ENCODE results near the gene PPP6R2. TPM values are rescaled to one million over a fixed set of nuclear protein-coding genes. Genes with fewer than 3 reads are reported as not detected.
A peak's percentile ranks its signal among the peaks of the same experiment; 100 is the strongest.

PPP6R2 gene
- polyA plus RNA-seq, 3 donors, result 9.1 to 74.5 (median 10.3) TPM

DNA sequence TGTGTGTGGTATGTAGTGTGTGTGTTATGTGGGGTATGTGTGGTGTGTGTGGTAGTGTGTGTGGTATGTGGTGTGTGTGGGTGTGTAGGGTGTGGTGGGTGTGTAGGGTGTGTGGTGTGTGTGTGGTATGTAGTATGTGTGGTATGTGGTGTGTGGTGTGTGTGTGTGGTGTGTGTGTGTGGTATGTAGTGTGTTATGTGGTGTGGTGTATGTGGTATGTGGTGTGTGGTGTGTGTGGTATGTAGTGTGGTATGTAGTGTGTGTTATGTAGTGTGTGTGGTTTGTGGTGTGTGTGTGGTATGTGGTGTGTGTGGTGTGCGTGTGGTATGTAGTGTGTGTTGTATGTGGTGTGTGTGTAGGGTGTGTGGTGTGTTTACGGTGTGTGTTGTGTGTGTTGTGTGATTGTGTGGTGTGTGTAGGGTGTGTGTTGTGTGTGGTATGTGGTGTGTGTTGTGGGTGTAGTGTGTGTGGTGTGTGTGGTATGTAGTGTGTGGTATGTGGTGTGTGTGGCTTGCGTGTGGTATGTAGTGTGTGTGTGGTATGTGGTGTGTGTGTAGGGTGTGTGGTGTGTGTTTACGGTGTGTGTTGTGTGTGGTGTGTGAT lies 4.2 kb upstream of the PPP6R2 start:
- Histone ChIP-seq H3K4me1 (ENCODE audit: control insufficient read depth in 1 of 2, insufficient read depth in 2 of 2, low read length in 2 of 2) (peaks cover 12 to 14% of the 10 kb centered on the region in 2 donors), H3K79me2 (ENCODE audit: insufficient read depth, low read length) (peaks cover 9% of the 10 kb centered on the region), H3K27me3 (ENCODE audit: control insufficient read depth in 2 of 2, insufficient read depth in 2 of 2, low read length in 2 of 2) (no peaks in the 10 kb centered on the region), H3K9me3 (replicated peaks in 1 of 2; ENCODE audit: control insufficient read depth in 1 of 2, insufficient read depth in 1 of 2, low read length in 2 of 2) (no peaks in the 10 kb centered on the region), H3K4me2 (replicated peaks; ENCODE audit: extremely low read depth, low read length, poor library complexity, severe bottlenecking) (no peak overlapping the region), H3K4me3 (replicated peaks in 1 of 3; ENCODE audit: low read depth in 2 of 3, low read length in 3 of 3) (no peak overlapping the region), H4K20me1 (ENCODE audit: insufficient read depth, low read length) (no peaks in the 10 kb centered on the region), H2AFZ (ENCODE audit: insufficient read depth, low read depth, low read length, poor library complexity, severe bottlenecking) (no peak overlapping the region), H3K27ac (ENCODE audit: low read depth in 1 of 2, low read length in 2 of 2) (no peak overlapping the region), H3K9ac (ENCODE audit: insufficient read depth, low read length, poor library complexity, severe bottlenecking) (no peak overlapping the region), H3K36me3 (replicated peaks in 1 of 2; ENCODE audit: control insufficient read depth in 1 of 2, insufficient read depth in 2 of 2, low read length in 2 of 2) (no peaks in the 10 kb centered on the region)
- intact Hi-C loops (cut with micrococcal nuclease), result no loop called here
- H3K9me3 Mint-ChIP-seq, result no peaks in the 10 kb centered on the region
- H3K4me1 Mint-ChIP-seq, result peaks cover 9% of the 10 kb centered on the region
- H3K36me3 Mint-ChIP-seq, result no peaks in the 10 kb centered on the region
- peaks cover 2 to 4% (median 4%) of the 10 kb centered on the region in 3 donors for H3K27me3 Mint-ChIP-seq (ENCODE audit: low read depth in 3 of 3)
- no peak overlapping the region for H3K27ac Mint-ChIP-seq
- TF ChIP-seq, protein P1, sequence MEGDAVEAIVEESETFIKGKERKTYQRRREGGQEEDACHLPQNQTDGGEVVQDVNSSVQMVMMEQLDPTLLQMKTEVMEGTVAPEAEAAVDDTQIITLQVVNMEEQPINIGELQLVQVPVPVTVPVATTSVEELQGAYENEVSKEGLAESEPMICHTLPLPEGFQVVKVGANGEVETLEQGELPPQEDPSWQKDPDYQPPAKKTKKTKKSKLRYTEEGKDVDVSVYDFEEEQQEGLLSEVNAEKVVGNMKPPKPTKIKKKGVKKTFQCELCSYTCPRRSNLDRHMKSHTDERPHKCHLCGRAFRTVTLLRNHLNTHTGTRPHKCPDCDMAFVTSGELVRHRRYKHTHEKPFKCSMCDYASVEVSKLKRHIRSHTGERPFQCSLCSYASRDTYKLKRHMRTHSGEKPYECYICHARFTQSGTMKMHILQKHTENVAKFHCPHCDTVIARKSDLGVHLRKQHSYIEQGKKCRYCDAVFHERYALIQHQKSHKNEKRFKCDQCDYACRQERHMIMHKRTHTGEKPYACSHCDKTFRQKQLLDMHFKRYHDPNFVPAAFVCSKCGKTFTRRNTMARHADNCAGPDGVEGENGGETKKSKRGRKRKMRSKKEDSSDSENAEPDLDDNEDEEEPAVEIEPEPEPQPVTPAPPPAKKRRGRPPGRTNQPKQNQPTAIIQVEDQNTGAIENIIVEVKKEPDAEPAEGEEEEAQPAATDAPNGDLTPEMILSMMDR (IDR thresholded peaks at IDR 0.05), result no peak
- DNase-seq, result no peak
- H3K4me3 Mint-ChIP-seq, result no peak overlapping the region
- 98% methylated on average over 4 of the region's 4 CpGs for WGBS (ENCODE audit: insufficient coverage)

- no peaks in the 10 kb centered on the region for H4K20me1 ChIP-seq (ENCODE audit: insufficient read depth, low read length)
- intact Hi-C loops (cut with micrococcal nuclease), result loop anchor here in 1 of 2 donors (5.0 kb wide), 1 partner anchor 63 kb away; no protein-coding TSS in a partner anchor
- H3K4me1 Mint-ChIP-seq, result peaks cover 9% of the 10 kb centered on the region
- H3K79me2 ChIP-seq (ENCODE audit: insufficient read depth, low read length), result peaks cover 9% of the 10 kb centered on the region
- H3K27ac ChIP-seq (ENCODE audit: low read depth in 1 of 2, low read length in 2 of 2), result no peak overlapping the region
- no peaks in the 10 kb centered on the region for H3K27me3 ChIP-seq (ENCODE audit: control insufficient read depth in 2 of 2, insufficient read depth in 2 of 2, low read length in 2 of 2)
- 81% methylated on average over 7 of the region's 12 CpGs for WGBS (ENCODE audit: insufficient coverage)
- TF ChIP-seq, protein P1 (IDR thresholded peaks at IDR 0.05), result no peak
- H3K9me3 ChIP-seq (replicated peaks in 1 of 2; ENCODE audit: control insufficient read depth in 1 of 2, insufficient read depth in 1 of 2, low read length in 2 of 2), result no peaks in the 10 kb centered on the region
- H3K4me3 ChIP-seq (replicated peaks in 1 of 3; ENCODE audit: low read depth in 2 of 3, low read length in 3 of 3), result no peak overlapping the region
- H3K36me3 ChIP-seq (replicated peaks in 1 of 2; ENCODE audit: control insufficient read depth in 1 of 2, insufficient read depth in 2 of 2, low read length in 2 of 2), result no peaks in the 10 kb centered on the region
- H3K4me2 ChIP-seq (replicated peaks; ENCODE audit: extremely low read depth, low read length, poor library complexity, severe bottlenecking), result no peak overlapping the region
- no peaks in the 10 kb centered on the region for H3K36me3 Mint-ChIP-seq
- no peak overlapping the region for H3K27ac Mint-ChIP-seq
- no peak overlapping the region for H3K4me3 Mint-ChIP-seq
- H3K27me3 Mint-ChIP-seq (ENCODE audit: low read depth in 3 of 3), result peaks cover 2 to 4% (median 4%) of the 10 kb centered on the region in 3 donors
- H3K9ac ChIP-seq (ENCODE audit: insufficient read depth, low read length, poor library complexity, severe bottlenecking), result no peak overlapping the region
- peak in 1 of 3 donors; percentile 17 for DNase-seq
- H3K4me1 ChIP-seq (ENCODE audit: control insufficient read depth in 1 of 2, insufficient read depth in 2 of 2, low read length in 2 of 2), result peaks cover 12 to 14% of the 10 kb centered on the region in 2 donors
- H2AFZ ChIP-seq (ENCODE audit: insufficient read depth, low read depth, low read length, poor library complexity, severe bottlenecking), result no peak overlapping the region
- no peaks in the 10 kb centered on the region for H3K9me3 Mint-ChIP-seq
These were observed 2.9 kb upstream of the PPP6R2 start for GRCh38 chr22:50339945-50340879.
